C1 segment of cervical spinal cord (tissue), 14 donors: ENCODE data around the gene MYLK4.

Experiments
- DNase-seq, 14 donors: peaks; one replicate each; lab custom pipeline; 2025; lab: John Stamatoyannopoulos, UW

MYLK4 gene

DNA sequence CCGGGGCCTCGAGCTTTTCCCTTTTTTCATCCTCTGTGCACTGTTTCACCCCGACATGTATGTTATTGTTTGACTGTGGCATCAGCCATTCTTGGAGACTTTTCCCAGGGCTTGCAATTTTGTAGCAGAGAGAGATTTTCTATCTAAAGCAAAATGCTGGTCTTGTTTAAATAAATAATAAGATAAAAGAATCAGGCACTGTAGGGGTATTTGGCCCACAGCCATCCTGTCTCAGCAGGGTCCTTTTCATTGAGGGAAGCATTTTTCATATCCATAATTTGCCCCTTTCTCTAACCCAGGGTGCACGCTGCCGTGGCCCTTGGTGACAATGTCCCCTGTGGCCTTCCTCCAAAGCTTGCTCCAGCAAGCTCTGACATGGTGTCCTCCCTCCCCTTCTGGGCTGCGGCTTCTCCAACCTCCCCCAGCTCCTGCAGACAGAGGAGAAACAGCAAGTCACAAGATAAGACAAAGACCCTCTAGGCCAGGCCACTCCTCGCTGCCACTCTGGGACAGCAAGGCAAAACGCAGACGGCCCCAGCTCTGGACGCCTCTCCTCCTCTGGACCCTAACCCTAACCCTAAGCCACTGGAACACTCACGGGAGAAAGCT lies 117.6 kb downstream of the MYLK4 start:
- peak in 1 of 14 donors; percentile 25 for DNase-seq

DNA sequence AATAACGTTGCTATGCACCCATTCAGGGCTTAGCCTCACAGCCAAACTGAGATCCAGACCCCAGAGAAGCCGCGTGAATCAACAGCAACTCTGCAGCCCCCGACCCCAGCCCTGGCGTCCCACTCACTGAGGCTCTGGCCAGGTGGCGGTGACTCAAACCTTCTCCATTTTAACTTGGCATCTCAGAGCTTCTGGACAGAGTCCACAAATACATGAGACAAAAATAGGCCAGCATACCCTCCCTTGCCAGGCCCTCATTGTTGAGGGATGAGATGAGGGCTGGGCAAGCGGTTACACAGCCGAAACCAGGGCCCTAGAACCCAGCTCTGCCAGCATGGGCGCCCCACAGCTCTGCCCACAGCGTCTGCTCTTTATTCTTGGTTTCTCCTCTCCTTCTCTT lies 118.4 kb downstream of the MYLK4 start:
- peak in 4 of 14 donors; percentile 9 to 61 (median 34) for DNase-seq

DNA sequence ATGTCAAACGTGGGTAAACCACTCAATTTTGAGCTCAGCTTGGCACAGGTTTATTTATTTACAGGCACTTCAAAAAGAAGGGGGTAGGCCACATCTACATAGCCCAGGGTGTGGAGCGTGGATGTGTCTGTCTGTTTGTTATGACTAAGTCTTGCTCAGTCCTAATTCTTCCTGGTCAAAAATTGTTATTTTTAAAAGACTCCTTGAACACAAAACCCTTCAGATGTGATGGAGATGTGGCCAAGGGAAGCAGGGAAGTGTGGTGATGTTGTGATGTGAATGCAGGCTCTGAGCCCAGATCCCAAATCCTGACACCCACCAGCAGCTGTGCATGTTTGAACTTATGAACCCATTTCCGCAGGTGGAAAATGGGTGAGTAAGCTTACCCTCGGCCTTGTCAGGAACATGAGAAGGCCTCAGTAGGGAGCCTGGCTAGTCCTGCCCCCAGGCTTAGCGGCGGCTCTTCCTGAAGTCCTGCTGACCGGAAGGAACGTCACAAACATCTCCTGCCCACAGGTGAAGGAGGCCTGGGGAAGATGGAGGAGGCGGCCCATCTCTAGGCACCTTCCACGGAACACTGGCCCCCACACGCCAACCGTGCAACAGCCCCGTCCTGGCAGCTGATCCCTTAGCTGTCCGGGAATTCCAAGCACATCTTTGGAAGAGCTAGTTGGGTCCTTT lies 119.7 kb downstream of the MYLK4 start:
- peak in 1 of 14 donors; percentile 27 for DNase-seq

DNA sequence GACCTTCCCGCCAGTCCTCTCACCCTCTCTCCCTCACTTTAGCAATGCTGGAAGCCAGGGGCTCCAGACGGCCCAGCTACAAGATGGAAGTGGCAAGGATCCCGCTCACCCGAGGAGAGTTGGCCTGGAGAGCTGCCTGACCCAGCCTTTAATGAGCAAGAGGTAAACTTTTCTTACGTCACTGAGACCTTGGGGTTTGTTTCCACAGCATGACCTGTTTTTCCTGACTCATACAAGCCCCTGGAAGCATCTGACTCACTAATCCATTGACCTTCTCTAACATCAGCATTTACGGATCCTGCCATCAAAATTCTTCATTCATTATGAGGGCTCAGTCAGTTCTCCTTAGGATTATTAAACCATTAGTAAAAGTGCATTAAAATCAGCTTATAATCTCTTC lies 120.4 kb downstream of the MYLK4 start:
- DNase-seq, result peak in 2 of 14 donors; percentile 2 to 62

DNA sequence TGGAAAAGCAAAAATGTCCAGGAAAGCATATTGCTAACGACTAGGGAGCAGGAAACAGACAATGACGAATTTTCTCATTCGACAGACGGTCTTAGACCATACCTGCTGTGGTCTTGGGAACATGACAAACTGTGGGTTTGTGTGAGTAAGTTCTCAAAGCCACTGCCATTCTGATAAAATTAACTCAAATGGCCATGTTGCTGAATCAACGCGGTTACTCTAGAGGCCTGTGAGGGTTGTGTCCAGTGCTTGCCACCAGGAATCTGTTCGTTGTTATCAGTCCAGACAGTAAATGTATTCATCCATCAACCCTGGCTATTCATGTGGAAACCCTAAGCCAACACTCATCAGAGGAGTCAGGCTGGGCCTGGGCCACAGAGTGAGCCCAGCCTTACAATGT lies 124.3 kb downstream of the MYLK4 start:
- DNase-seq, result peak in 1 of 14 donors; percentile 80

DNA sequence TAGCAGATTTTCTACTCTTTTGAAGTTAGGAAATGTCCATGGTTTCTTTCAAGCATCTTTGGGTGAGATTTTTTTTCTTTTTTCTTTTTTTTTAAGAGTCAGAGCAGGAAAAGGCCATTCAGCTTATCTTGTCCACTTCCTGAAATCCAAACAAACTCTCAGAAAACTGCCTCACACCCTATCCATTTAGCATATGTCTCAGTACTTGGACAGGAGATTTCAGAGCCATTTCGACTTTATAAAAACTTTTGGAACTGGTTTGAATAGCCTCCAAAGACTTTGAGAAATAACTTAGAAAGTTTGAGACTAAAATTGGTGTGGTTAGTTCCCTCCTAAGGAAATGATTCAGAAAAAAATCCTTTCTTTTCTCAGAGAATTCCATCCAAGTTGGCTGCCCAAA lies 125.1 kb downstream of the MYLK4 start:
- no peak for DNase-seq

DNA sequence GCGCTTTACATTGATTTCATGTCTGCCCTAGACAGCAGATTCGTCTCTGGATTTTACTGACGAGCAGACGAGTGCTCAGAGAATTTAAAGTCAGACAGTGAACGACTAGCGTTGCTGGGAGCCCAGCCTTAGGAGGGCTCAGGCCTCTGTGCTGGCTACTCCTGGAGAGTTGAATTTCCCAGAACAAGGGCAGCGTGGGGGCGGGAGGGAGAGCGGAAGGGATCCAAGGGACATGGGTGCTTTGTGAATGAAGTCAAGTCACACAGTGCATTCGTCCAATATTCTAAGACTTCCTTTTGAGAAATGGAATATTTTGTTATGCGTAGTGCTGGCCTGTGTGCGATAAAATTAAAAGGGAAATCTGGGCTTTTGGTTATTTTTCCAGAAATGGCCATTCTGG lies 126.5 kb downstream of the MYLK4 start:
- peak in 2 of 14 donors; percentile 4 to 73 for DNase-seq

DNA sequence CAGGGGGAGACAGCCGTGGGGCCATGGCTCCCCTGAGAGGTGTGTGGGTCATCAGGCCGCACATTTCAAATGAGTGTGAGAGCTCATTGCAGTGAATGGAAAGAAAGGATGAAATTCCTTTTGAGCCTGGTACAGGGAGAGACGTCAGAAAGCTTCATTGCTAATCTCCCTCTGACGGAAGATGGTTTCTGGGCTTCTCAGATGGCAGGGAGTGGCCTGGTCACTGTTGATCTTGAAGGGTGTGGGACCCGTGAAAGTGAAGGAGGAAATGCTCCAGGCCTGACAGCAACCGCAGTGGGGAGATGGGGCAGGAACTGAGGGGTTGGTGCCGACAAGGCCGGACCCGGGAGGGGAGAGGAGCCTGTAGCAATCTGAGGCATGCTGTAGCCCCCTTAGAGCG lies 127.4 kb downstream of the MYLK4 start:
- no peak for DNase-seq

DNA sequence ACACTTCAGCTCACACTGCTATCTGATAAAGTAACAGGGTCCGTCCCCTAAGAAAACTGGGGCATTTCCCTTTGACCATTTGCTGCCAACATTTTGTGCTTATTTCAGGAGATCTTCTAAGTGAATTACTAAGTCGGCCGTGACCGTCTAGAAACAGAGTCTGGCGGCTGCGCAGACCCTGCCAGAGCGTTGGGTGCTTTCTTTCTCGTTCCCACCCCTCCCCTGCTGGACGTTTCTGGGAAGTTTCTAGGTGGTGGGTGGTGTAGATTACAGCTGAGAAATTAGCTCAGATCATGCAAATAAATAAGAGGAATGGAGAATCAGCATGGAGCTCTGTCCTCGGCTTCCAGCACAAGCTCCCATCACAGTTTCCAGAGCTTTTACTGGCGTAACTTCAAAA lies 128.1 kb downstream of the MYLK4 start:
- DNase-seq, result peak in 1 of 14 donors; percentile 32

DNA sequence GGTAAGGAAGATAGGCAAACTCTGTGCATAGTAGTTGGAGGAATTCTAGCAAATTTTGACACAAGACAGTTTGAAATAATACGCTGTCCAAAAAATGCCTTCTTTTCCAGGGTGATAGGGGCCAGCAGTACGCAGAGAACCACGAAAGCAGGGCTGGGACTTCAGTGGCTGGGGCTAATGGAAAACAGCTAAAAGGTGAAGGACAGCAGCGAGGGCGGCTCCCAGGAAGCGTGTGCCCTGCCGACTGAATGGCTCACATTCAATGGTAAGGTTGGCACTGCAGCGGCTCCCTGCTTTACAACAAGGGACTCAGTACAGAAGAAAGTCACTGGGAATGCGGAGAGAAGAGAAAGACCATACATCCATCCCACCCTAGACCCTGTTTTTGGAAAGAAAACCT lies 131.1 kb downstream of the MYLK4 start:
- no peak for DNase-seq

DNA sequence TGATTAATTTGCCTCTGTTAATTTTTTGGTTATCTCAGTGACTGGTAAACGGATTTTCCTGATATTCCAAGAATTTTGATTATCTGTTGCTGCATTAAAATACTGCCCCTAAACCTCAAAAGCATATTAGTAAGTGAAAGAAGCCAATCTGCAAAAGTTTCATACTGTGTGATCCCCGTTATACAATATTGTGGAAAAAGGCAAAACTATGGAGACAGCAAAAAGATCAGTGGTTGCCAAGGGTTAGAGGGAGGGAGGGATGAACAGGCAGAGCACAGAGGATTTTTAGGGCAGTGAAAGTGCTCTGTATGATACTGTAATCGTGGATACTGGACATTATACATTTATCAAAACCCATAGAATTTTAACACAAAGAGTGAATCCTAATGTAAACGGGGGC lies 133.0 kb downstream of the MYLK4 start:
- DNase-seq, result no peak

DNA sequence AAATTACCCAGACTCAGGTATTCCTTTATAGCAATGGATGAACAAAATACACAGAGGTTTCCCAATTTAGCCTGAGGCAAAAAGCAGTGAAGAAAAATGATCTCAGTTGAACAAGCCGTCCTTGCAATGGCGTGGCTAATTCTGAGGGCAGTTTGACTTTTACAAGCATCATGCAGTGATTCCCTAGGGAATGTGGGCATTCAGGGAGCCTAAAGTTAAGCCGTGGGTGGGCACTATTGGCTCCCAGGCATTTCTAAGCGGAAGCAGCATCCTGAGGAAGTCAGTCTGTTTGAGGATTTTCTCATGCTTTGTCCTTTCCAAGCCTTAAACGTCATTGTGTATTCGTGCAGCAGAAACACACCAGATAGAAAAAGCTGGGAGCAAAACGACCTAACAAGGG lies 133.9 kb downstream of the MYLK4 start:
- no peak for DNase-seq

DNA sequence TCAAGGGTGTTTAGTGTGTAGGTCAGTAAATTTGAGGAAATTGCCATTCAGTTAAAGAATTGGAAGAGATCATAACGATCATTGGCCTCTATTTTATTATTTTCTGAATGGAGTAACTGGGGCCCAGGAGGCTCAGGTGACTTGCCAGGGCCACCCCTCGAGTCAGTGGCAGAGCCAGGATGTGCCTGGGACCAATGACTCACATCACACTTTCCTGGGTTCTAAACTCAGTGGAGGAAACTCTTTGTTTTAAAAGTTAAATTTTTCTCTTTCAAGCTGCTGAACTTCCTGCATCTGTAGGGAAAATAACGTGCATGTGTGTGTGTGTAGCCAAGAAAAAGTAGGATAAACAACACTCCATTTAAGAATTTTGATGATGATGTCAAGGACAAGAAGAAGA lies 135.5 kb downstream of the MYLK4 start:
- no peak for DNase-seq

DNA sequence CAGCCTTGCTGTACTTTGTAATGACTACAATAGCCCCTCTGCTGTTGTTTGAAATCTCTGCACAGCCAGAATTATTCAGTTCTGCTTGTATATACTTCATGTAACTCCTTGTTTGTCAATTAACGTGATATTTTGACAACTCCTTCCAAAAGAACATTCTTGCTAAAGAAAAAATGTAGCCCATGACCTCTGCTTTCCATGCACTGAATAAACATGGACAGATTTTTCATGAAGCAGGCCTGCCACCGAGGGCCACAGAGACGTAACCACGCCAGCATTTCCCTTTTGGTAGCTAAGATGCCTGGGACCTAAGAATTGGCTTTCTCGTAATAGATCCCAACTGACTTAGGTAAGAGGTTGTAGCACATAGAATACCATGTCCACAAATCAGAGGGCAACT lies 135.9 kb downstream of the MYLK4 start:
- no peak for DNase-seq

DNA sequence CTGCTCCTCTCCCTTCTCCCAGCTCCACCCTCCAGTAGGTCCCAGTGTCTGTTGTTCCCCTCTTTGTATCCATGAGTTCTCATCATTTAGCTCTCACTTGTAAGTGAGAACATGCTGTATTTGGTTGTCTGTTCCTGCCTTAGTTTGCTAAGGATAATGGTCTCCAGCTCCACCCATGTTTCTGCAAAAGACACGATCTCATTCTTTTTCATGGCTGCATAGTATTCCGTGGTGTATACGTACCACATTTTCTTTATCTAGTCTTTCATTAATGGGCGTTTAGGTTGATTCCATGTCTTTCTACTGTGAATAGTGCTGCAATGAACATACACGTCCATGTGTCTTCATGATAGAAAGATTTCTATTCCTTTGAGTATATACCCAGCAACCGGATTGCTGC lies 136.6 kb downstream of the MYLK4 start:
- no peak for DNase-seq
